PC-3 (cell line): Measurements from ENCODE around the gene SNORC. TPM values are rescaled to one million over a fixed set of nuclear protein-coding genes. Genes with fewer than 3 reads are reported as not detected.

ENCODE experiments used
- ATAC-seq: fragments of 200-7000 bp; cut with Tn5 transposase; 2 replicates; pipeline ENCODE4 v1.9.1; 2020; ENCODE audit warnings: mild to moderate bottlenecking, moderate library complexity
- BruUV-seq: library from RNA; stranded (reverse); fragments of 400-500 nt; replicated peaks from 2 replicates; lab custom pipeline; 2021; lab: Mats Ljungman, UMichigan
- CTCF ChIA-PET: fragments of 300-600 bp; sonication (Branson Sonifier 250); formaldehyde crosslinking; loops from one replicate; lab custom pipeline; 2022; ENCODE audit warnings: antibody characterized with exemption; lab: Charles Lee
- POLR2A ChIA-PET: fragments of 300-600 bp; sonication (Branson Sonifier 250); formaldehyde crosslinking; loops from one replicate; lab custom pipeline; 2022; ENCODE audit warnings: antibody characterized with exemption; ENCODE audit not compliant: unreplicated experiment; lab: Charles Lee
- DNase-seq: peaks from one replicate; pipeline ENCODE4 v3.0.0-alpha.2; 2015
- H2AFZ ChIP-seq: fragments of 300-600 bp; sonication (generic); 2 replicates; pipeline ENCODE4 v1.6.0; 2016; ENCODE audit warnings: antibody characterized with exemption, low read length
- H3F3A ChIP-seq: fragments of 300-600 bp; sonication (generic); one replicate; pipeline ENCODE4 v1.6.0; 2017; ENCODE audit warnings: antibody characterized with exemption, low read length, control low read depth, mild to moderate bottlenecking; ENCODE audit not compliant: unreplicated experiment
- H3K27ac ChIP-seq: fragments of 300-600 bp; sonication (generic); 2 replicates; pipeline ENCODE4 v1.5.1; 2016; ENCODE audit warnings: mild to moderate bottlenecking, low read length
- H3K27me3 ChIP-seq: fragments of 300-600 bp; sonication (generic); 2 replicates; pipeline ENCODE4 v1.6.1; 2016; ENCODE audit warnings: low read length, mixed read lengths
- H3K36me3 ChIP-seq: fragments of 300-600 bp; sonication (generic); 2 replicates; pipeline ENCODE4 v1.6.1; 2016; ENCODE audit warnings: low read depth, mixed run types, low read length, mixed read lengths
- H3K4me1 ChIP-seq: fragments of 300-600 bp; sonication (generic); 2 replicates; pipeline ENCODE4 v1.5.1; 2016; ENCODE audit warnings: low read length; ENCODE audit not compliant: insufficient read depth
- H3K4me2 ChIP-seq: fragments of 300-600 bp; sonication (generic); 2 replicates; pipeline ENCODE4 v1.6.0; 2016; ENCODE audit warnings: low read length
- H3K4me3 ChIP-seq: fragments of 300-600 bp; sonication (generic); 2 replicates; pipeline ENCODE4 v1.5.1; 2016; ENCODE audit warnings: mild to moderate bottlenecking, low read length, mixed read lengths
- H3K79me2 ChIP-seq: fragments of 300-600 bp; sonication (generic); 2 replicates; pipeline ENCODE4 v1.6.1; 2017; ENCODE audit warnings: low read length, mixed read lengths
- H3K9ac ChIP-seq: fragments of 300-600 bp; sonication (generic); 2 replicates; pipeline ENCODE4 v1.6.0; 2016; ENCODE audit warnings: mild to moderate bottlenecking, low read length
- H3K9me2 ChIP-seq: fragments of 300-600 bp; sonication (generic); replicated peaks from 2 replicates; pipeline ENCODE4 v1.6.1; 2016; ENCODE audit warnings: mixed run types, low read length, mixed read lengths
- H3K9me3 ChIP-seq: fragments of 300-600 bp; sonication (generic); 2 replicates; pipeline ENCODE4 v1.6.1; 2016; ENCODE audit warnings: low read length, mixed read lengths
- H4K20me1 ChIP-seq: fragments of 300-600 bp; sonication (generic); 2 replicates; pipeline ENCODE4 v1.6.1; 2016; ENCODE audit warnings: low read length, mixed read lengths
- EZH2 ChIP-seq: fragments of 300-600 bp; sonication (generic); IDR thresholded peaks from one replicate; pipeline ENCODE4 v1.6.1; 2017; ENCODE audit warnings: antibody characterized with exemption, mild to moderate bottlenecking, low read length; ENCODE audit not compliant: unreplicated experiment
- EZH2phosphoT487 ChIP-seq: fragments of 300-600 bp; sonication (generic); IDR thresholded peaks from 2 replicates; pipeline ENCODE4 v1.6.1; 2018; ENCODE audit warnings: mild to moderate bottlenecking, antibody characterized with exemption, low read length, borderline replicate concordance
- intact Hi-C: fragments of 100-400 bp; cut with micrococcal nuclease; formaldehyde crosslinking; loops from 2 replicates; pipeline ENCODE4 v1.9.0; 2023
- total RNA-seq: library from RNA; depleted of rRNA; stranded (reverse); fragments of >200 nt; gene quantifications from 2 replicates; pipeline ENCODE4 v1.2.3, GENCODE V29; 2014
- TF ChIP-seq, protein P1 (sequence below): fragments of 300-600 bp; sonication (generic); conservative IDR thresholded peaks from 2 replicates; pipeline ENCODE4 v1.5.1; 2017; ENCODE audit warnings: antibody characterized with exemption, low read depth, mild to moderate bottlenecking, low read length

Gene SNORC
- total RNA-seq, 1 experiment from 2014 or later = 11.1 TPM

GRCh38 chr2:232888099-232888836 is 18.2 kb downstream of the SNORC start:
- Histone ChIP-seq H3K36me3 (peaks cover 17% of the 10 kb centered on the region), H3K9ac (no peak overlapping the region), H4K20me1 (no peaks in the 10 kb centered on the region), H2AFZ (no peak overlapping the region), H3K27ac (no peak overlapping the region), H3K9me3 (no peaks in the 10 kb centered on the region), H3K4me1 (peaks cover 10% of the 10 kb centered on the region; the same call in 1 of the 2 replicates), H3K27me3 (no peaks in the 10 kb centered on the region), H3K9me2 (no peaks in the 10 kb centered on the region), H3K79me2 (no peaks in the 10 kb centered on the region), H3K4me2 (no peak overlapping the region), H3K4me3 (no peak overlapping the region), H3F3A (no peaks in the 10 kb centered on the region)
- intact Hi-C loops = no loop called here
- ATAC-seq (no peak), DNase-seq (no peak)
- POLR2A ChIA-PET = no interaction called here
- CTCF ChIA-PET = no interaction called here
- TF ChIP-seq, protein P1, sequence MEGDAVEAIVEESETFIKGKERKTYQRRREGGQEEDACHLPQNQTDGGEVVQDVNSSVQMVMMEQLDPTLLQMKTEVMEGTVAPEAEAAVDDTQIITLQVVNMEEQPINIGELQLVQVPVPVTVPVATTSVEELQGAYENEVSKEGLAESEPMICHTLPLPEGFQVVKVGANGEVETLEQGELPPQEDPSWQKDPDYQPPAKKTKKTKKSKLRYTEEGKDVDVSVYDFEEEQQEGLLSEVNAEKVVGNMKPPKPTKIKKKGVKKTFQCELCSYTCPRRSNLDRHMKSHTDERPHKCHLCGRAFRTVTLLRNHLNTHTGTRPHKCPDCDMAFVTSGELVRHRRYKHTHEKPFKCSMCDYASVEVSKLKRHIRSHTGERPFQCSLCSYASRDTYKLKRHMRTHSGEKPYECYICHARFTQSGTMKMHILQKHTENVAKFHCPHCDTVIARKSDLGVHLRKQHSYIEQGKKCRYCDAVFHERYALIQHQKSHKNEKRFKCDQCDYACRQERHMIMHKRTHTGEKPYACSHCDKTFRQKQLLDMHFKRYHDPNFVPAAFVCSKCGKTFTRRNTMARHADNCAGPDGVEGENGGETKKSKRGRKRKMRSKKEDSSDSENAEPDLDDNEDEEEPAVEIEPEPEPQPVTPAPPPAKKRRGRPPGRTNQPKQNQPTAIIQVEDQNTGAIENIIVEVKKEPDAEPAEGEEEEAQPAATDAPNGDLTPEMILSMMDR = no peak
- TF ChIP-seq EZH2 (no peak), EZH2phosphoT487 (no peak)
- no TSS peak for BruUV-seq

GRCh38 chr2:232888839-232889529 is 18.9 kb downstream of the SNORC start:
- no peak for DNase-seq
- Histone ChIP-seq H3K4me1 (peaks cover 10% of the 10 kb centered on the region; the same call in 1 of the 2 replicates), H4K20me1 (no peaks in the 10 kb centered on the region), H3K4me3 (no peak overlapping the region), H3K9ac (no peak overlapping the region), H2AFZ (no peak overlapping the region), H3K27ac (no peak overlapping the region), H3K4me2 (no peak overlapping the region), H3K36me3 (peaks cover 14% of the 10 kb centered on the region), H3K9me2 (no peaks in the 10 kb centered on the region), H3F3A (no peaks in the 10 kb centered on the region), H3K9me3 (no peaks in the 10 kb centered on the region), H3K27me3 (no peaks in the 10 kb centered on the region), H3K79me2 (no peaks in the 10 kb centered on the region)
- ATAC-seq = no peak
- intact Hi-C loops = no loop called here
- ChIA-PET POLR2A (no interaction called here), CTCF (no interaction called here)
- TF ChIP-seq, protein P1 = no peak
- TF ChIP-seq EZH2phosphoT487 = no peak
- no peak for TF ChIP-seq EZH2
- BruUV-seq = no TSS peak
